ENCODE results near the gene ZBTB20. TPM values are rescaled to one million over a fixed set of nuclear protein-coding genes. Genes with fewer than 3 reads are reported as not detected.

Gene ZBTB20
- total RNA-seq, 1 donor from 2014 or later = 61.0 TPM

- intact Hi-C loops (cut with DNase I) = no loop called here
- peak; percentile 79 for DNase-seq
- H3K36me3 ChIP-seq = no peaks in the 10 kb centered on the region
- H3K9me3 ChIP-seq = no peaks in the 10 kb centered on the region
- peak; percentile 94 for ATAC-seq
- TF ChIP-seq, protein P1, sequence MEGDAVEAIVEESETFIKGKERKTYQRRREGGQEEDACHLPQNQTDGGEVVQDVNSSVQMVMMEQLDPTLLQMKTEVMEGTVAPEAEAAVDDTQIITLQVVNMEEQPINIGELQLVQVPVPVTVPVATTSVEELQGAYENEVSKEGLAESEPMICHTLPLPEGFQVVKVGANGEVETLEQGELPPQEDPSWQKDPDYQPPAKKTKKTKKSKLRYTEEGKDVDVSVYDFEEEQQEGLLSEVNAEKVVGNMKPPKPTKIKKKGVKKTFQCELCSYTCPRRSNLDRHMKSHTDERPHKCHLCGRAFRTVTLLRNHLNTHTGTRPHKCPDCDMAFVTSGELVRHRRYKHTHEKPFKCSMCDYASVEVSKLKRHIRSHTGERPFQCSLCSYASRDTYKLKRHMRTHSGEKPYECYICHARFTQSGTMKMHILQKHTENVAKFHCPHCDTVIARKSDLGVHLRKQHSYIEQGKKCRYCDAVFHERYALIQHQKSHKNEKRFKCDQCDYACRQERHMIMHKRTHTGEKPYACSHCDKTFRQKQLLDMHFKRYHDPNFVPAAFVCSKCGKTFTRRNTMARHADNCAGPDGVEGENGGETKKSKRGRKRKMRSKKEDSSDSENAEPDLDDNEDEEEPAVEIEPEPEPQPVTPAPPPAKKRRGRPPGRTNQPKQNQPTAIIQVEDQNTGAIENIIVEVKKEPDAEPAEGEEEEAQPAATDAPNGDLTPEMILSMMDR (IDR thresholded peaks at IDR 0.05) = no peak
- H3K4me1 ChIP-seq = peaks cover 12% of the 10 kb centered on the region
- H3K4me3 ChIP-seq = peak overlapping the region; percentile 37
- no peaks in the 10 kb centered on the region for H3K27me3 ChIP-seq
- peak overlapping the region; percentile 87 for H3K27ac ChIP-seq
Observed at GRCh38 chr3:114624571-114625181, 522.4 kb downstream of the ZBTB20 start.

DNA sequence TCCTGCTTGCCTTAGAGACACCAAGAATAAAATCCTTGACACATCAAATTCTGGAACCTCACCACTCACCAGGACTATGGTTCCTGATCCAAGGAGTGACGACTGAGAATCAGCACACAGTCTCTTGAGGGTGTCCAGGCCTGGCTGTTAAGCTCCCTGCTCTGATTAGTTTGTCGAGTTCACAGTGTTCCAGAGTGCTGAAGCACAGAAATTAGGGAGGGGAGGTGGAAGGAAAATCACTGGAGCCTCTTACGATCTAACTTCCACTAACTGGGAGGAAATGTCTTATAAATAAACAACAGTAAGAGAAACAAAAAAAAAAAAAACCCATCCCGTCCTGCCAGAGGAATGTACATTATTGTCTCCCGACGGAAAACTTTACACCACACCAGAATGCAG, 523.0 kb downstream of the ZBTB20 start:
- ATAC-seq = peak; percentile 74

DNA sequence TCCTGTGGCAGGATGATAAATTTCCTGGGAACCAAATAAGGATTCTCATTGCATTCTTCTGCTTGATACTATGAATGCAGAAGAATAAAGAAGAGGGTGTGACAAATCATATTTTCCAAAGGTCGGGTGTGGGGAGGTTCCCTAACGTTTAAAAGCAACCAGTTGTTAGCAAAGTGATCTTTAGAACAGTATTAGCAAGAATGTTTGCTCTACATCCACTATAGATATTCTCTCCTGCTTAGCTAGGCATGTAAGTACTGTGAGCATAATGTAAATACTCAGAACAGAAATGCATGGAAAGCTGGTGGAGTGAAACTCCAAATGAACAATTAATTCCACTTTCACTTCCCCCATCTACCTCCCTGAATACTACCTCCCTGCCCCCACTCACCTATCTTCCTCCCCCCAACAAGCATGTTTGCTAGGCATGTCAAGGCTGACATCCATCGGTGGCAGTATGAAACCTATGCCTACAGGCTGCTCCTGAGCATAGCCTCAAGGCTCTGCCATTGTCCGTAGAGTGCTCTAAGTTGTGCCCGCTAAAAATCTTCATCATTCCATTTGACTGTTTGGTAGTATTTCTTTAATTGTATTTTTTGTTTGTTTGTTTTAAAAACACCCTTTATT, 523.6 kb downstream of the ZBTB20 start:
- Histone ChIP-seq H3K27ac (peak overlapping the region; percentile 87), H3K27me3 (no peaks in the 10 kb centered on the region), H3K4me1 (peaks cover 12% of the 10 kb centered on the region), H3K4me3 (peak overlapping the region; percentile 37), H3K9me3 (no peaks in the 10 kb centered on the region), H3K36me3 (no peaks in the 10 kb centered on the region)
- TF ChIP-seq, protein P1 (IDR thresholded peaks at IDR 0.05) = no peak
- no peak for DNase-seq
- intact Hi-C loops (cut with DNase I) = no loop called here
- no peak for ATAC-seq

More for the DNA sequence above, 523.0 kb downstream of the ZBTB20 start:
- Histone ChIP-seq H3K4me3 (peak overlapping the region; percentile 37), H3K27ac (peak overlapping the region; percentile 87), H3K4me1 (peaks cover 12% of the 10 kb centered on the region), H3K9me3 (no peaks in the 10 kb centered on the region), H3K27me3 (no peaks in the 10 kb centered on the region), H3K36me3 (no peaks in the 10 kb centered on the region)
- DNase-seq = no peak
- TF ChIP-seq, protein P1 (IDR thresholded peaks at IDR 0.05) = no peak
- intact Hi-C loops (cut with DNase I) = no loop called here

DNA sequence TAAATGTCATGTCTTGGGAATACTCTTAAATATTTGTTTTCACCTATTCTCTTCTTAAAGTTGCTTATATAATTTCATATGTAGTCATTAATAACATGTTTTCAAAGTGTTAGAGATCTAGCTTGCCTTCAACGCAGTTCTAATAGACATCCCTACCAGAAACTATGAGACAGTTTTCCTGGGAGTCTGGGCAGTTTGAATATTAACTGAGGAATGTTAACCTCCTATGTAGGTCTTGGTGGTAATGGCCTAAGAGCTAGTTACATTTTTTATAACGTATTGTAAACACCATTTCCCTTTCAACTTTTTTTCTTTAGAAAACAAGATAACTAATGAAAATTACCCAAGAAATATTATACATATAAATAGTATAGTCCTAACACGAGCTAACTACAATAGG, 525.1 kb downstream of the ZBTB20 start:
- Histone ChIP-seq H3K27ac (no peak overlapping the region), H3K4me3 (no peak overlapping the region), H3K27me3 (no peaks in the 10 kb centered on the region), H3K36me3 (no peaks in the 10 kb centered on the region), H3K9me3 (no peaks in the 10 kb centered on the region), H3K4me1 (peaks cover 12% of the 10 kb centered on the region)
- ATAC-seq (no peak), DNase-seq (no peak)
- TF ChIP-seq, protein P1 (IDR thresholded peaks at IDR 0.05) = no peak
- intact Hi-C loops (cut with DNase I) = no loop called here

DNA sequence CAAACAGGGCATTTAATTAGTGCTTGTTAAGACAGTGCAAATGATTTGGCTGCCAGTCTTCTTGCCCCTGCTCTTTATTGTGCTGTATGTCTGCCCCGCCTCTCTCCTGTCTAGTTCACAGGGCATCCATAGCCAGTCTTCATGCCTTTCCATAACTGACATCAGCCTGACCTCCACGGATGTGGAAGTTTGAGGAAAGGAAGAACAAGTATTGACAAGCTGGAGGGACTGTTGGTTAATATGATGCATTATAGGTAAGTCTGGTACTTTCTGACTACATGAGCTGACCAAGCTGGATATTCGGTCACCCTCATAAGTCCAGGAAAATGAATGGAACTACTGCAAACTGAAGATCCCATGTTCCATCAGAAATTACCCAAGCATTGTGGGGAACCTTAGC, 527.3 kb downstream of the ZBTB20 start:
- no peak overlapping the region for H3K27ac ChIP-seq
- ATAC-seq = no peak
- no peaks in the 10 kb centered on the region for H3K27me3 ChIP-seq
- H3K36me3 ChIP-seq = no peaks in the 10 kb centered on the region
- peaks cover under 1% of the 10 kb centered on the region for H3K4me1 ChIP-seq
- no peak overlapping the region for H3K4me3 ChIP-seq
- TF ChIP-seq, protein P1 (IDR thresholded peaks at IDR 0.05) = no peak
- H3K9me3 ChIP-seq = no peaks in the 10 kb centered on the region
- DNase-seq = no peak
- intact Hi-C loops (cut with DNase I) = no loop called here

Data from upper lobe of right lung (tissue), 1 donor.